Adrenal gland (tissue), 12 donors: ENCODE data around the gene ANAPC16. TPM values are rescaled to one million over a fixed set of nuclear protein-coding genes. Genes with fewer than 3 reads are reported as not detected.

Experiments used
- DNase-seq, 7 donors: peaks; one replicate each; pipeline ENCODE4 v3.0.0-alpha.2; 2019 to 2020
- H3K27ac ChIP-seq, 5 donors: fragments of 200-600 bp; sonication (generic) in 4 of 5; 1 replicate in 3 of 5; 2 replicates in 2 of 5; pipeline versions ENCODE4 v1.5.1 to v1.8.0; 2016 to 2020; ENCODE audit warnings: mild to moderate bottlenecking in 1 of 5
- H3K27me3 ChIP-seq: fragments of 200-600 bp; 2 replicates; pipeline ENCODE4 v1.8.0; 2021
- H3K36me3 ChIP-seq, 2 donors: fragments of 200-600 bp; replicated peaks in 1 of 2; 1 replicate in 1 of 2; 2 replicates in 1 of 2; pipeline versions ENCODE4 v1.5.1 to v1.8.0; 2018 to 2022
- H3K4me1 ChIP-seq, 2 donors: fragments of 200-600 bp; replicated peaks in 1 of 2; 1 replicate in 1 of 2; 2 replicates in 1 of 2; pipeline versions ENCODE4 v1.5.1 to v1.8.0; 2018 to 2021
- H3K4me3 ChIP-seq, 4 donors: fragments of 200-600 bp; sonication (generic) in 3 of 4; one replicate each; pipeline ENCODE4 v1.5.1; 2016 to 2018
- H3K9me3 ChIP-seq, 3 donors: fragments of 200-600 bp; sonication (generic) in 1 of 3; replicated peaks in 1 of 3; 1 replicate in 2 of 3; 2 replicates in 1 of 3; pipeline versions ENCODE4 v1.5.1 to v1.8.0; 2016 to 2021
- POLR2A ChIP-seq, 2 donors: fragments of 450-650 bp; IDR thresholded peaks; one replicate each; pipeline ENCODE4 v1.6.1; 2017; ENCODE audit warnings: antibody characterized with exemption in 2 of 2, mild to moderate bottlenecking in 2 of 2, moderate library complexity in 1 of 2
- WGBS, 4 donors: extraction: QIAGEN DNeasy Blood & Tissue Kit in 2 of 4; methylation state at CpG; one replicate each; pipeline versions ENCODE4 v1.1.5 to v1.1.7; 2013 to 2017; 5-methylcytosine and 5-hydroxymethylcytosine counted together
- intact Hi-C, 2 donors: fragments of 100-400 bp; cut with DNase I; formaldehyde crosslinking; loops; one replicate each; pipeline versions ENCODE4 v1.14.1 to v1.15.0; 2022 to 2023
- polyA plus RNA-seq, 3 donors: library from polyadenylated mRNA; stranded (reverse); fragments of 200-250 nt in 2 of 3; fragments of 350-450 nt in 1 of 3; fragmentation: Illumina TruSeq in 1 of 3; extraction: RNeasy Lipid Tissue Mini Kit (QIAGEN cat#74804) in 1 of 3; gene quantifications; one replicate each; pipeline ENCODE4 v1.2.3, GENCODE V29; 2013 to 2014
- total RNA-seq, 9 donors: library from RNA; depleted of rRNA in 4 of 9; stranded (reverse); fragments of >200 nt in 4 of 9; fragments of 120-200 nt in 1 of 9; fragmentation: NEBNext Ultra II Directional in 1 of 9; extraction: Animal tissue kit (Norgen Biotek cat#: 25700) in 1 of 9; gene quantifications; one replicate each; pipeline versions ENCODE4 v1.1.0 to v1.2.4, GENCODE V29; 2013 to 2023
- TF ChIP-seq, protein P1 (sequence below), 6 experiments: fragments of 450-650 bp in 4 of 6; fragments of 200-600 bp in 2 of 6; sonication (generic) in 1 of 6; IDR thresholded peaks; 1 replicate in 5 of 6; 2 replicates in 1 of 6; pipeline versions ENCODE4 v1.5.1 to v1.8.0; 2016 to 2021; ENCODE audit warnings: antibody characterized with exemption in 6 of 6, mild to moderate bottlenecking in 2 of 6, moderate library complexity in 1 of 6
- donor health status: healthy with polysubstance abuse.
- donor health status: Bipolar disorder and iron deficiency.
- donor health status: DM: yes; HTN: yes; CAD: no.
- donor health status: DM: no; HTN: no; CAD: no.
- donor health status: DM: no; HTN: no; CAD: no.
- donor health status: DM: yes; HTN: yes; CAD: no.

Gene ANAPC16
- total and polyA plus RNA-seq, 12 donors: 69.1 to 186 (median 139) TPM

GRCh38 chr10:72263613-72264241 lies 47.9 kb downstream of the ANAPC16 start:
- intact Hi-C loops: no loop called here
- no peak overlapping the region for H3K4me3 ChIP-seq
- H3K9me3 ChIP-seq: no peaks in the 10 kb centered on the region
- H3K27ac ChIP-seq: no peak overlapping the region
- 82 to 84% (median 84%) methylated on average over 6 of the region's 6 CpGs for WGBS, 4 donors
- H3K4me1 ChIP-seq: peaks cover 25 to 30% of the 10 kb centered on the region in 2 donors
- DNase-seq: no peak
- H3K36me3 ChIP-seq: no peaks in the 10 kb centered on the region
- TF ChIP-seq POLR2A (IDR thresholded peaks at IDR 0.05): no peak
- TF ChIP-seq, protein P1, sequence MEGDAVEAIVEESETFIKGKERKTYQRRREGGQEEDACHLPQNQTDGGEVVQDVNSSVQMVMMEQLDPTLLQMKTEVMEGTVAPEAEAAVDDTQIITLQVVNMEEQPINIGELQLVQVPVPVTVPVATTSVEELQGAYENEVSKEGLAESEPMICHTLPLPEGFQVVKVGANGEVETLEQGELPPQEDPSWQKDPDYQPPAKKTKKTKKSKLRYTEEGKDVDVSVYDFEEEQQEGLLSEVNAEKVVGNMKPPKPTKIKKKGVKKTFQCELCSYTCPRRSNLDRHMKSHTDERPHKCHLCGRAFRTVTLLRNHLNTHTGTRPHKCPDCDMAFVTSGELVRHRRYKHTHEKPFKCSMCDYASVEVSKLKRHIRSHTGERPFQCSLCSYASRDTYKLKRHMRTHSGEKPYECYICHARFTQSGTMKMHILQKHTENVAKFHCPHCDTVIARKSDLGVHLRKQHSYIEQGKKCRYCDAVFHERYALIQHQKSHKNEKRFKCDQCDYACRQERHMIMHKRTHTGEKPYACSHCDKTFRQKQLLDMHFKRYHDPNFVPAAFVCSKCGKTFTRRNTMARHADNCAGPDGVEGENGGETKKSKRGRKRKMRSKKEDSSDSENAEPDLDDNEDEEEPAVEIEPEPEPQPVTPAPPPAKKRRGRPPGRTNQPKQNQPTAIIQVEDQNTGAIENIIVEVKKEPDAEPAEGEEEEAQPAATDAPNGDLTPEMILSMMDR (IDR thresholded peaks at IDR 0.05): no peak
- H3K27me3 ChIP-seq: no peaks in the 10 kb centered on the region

DNA sequence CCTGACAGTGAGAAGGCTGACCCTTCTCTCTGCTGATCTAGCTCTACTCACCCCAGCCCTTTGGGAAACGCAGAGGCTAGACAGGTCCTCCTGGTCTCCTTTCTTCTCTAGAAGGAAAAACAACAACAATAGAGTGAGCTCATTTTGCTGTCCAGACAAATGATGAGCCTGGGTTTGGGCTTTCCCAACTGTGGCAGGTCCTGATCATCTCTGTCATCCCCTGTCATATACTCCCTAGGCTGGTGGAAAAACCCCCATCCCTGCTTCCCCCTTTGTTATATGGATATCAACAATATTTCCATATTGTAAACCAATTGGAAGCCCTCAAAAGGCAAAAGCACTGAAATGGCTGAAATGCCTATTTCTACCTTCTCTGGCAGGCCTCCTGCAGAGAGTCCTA lies 48.7 kb downstream of the ANAPC16 start:
- no peaks in the 10 kb centered on the region for H3K9me3 ChIP-seq
- no peaks in the 10 kb centered on the region for H3K27me3 ChIP-seq
- intact Hi-C loops: no loop called here
- 86 to 100% (median 97%) methylated on average over 1 of the region's 1 CpG for WGBS, 4 donors
- no peak overlapping the region for H3K4me3 ChIP-seq
- no peaks in the 10 kb centered on the region for H3K36me3 ChIP-seq
- DNase-seq: no peak
- no peak overlapping the region for H3K27ac ChIP-seq
- no peak for TF ChIP-seq POLR2A (IDR thresholded peaks at IDR 0.05)
- TF ChIP-seq, protein P1 (IDR thresholded peaks at IDR 0.05): no peak
- peaks cover 22 to 24% of the 10 kb centered on the region in 2 donors for H3K4me1 ChIP-seq

- TF ChIP-seq POLR2A (IDR thresholded peaks at IDR 0.05): no peak
- TF ChIP-seq, protein P1 (IDR thresholded peaks at IDR 0.05): no peak
- no peaks in the 10 kb centered on the region for H3K27me3 ChIP-seq
- no peaks in the 10 kb centered on the region for H3K36me3 ChIP-seq
- no peaks in the 10 kb centered on the region for H3K9me3 ChIP-seq
- no peak for DNase-seq
- peaks cover 13 to 14% of the 10 kb centered on the region in 2 donors for H3K4me1 ChIP-seq
- no peak overlapping the region for H3K4me3 ChIP-seq
- 80 to 90% (median 87%) methylated on average over 5 to 6 of the region's 6 CpGs for WGBS, 4 donors
- H3K27ac ChIP-seq: no peak overlapping the region
- intact Hi-C loops: no loop called here
Measured at GRCh38 chr10:72265508-72265907, 49.7 kb downstream of the ANAPC16 start.

- no peak for TF ChIP-seq POLR2A (IDR thresholded peaks at IDR 0.05)
- TF ChIP-seq, protein P1 (IDR thresholded peaks at IDR 0.05): no peak
- no peaks in the 10 kb centered on the region for H3K27me3 ChIP-seq
- H3K36me3 ChIP-seq: no peaks in the 10 kb centered on the region
- DNase-seq: no peak
- no peaks in the 10 kb centered on the region for H3K9me3 ChIP-seq
- WGBS, 4 donors: 88 to 97% (median 93%) methylated on average over 11 of the region's 11 CpGs
- intact Hi-C loops: no loop called here
- H3K4me1 ChIP-seq: peaks cover 8 to 9% of the 10 kb centered on the region in 2 donors
- no peak overlapping the region for H3K27ac ChIP-seq
- no peak overlapping the region for H3K4me3 ChIP-seq
Measured at GRCh38 chr10:72265990-72266865, 50.4 kb downstream of the ANAPC16 start.
